IMR-90 (cell line): ENCODE data around the gene NPHP4. TPM values are rescaled to one million over a fixed set of nuclear protein-coding genes. Genes with fewer than 3 reads are reported as not detected.
A peak's percentile ranks its signal among the peaks of the same experiment; 100 is the strongest.

ENCODE experiments used
- ATAC-seq: fragments of 200-7000 bp; cut with Tn5 transposase; 2 replicates; pipeline ENCODE4 v1.9.1; 2020; ENCODE audit warnings: low read depth, mild to moderate bottlenecking, moderate library complexity
- BruUV-seq: library from RNA; stranded (reverse); fragments of 400-500 nt; replicated peaks from 2 replicates; lab custom pipeline; 2021; lab: Mats Ljungman, UMichigan
- CTCF ChIA-PET: fragments of 300-600 bp; formaldehyde crosslinking; extraction: SDS; loops from one replicate; lab custom pipeline; 2021; ENCODE audit warnings: antibody characterized with exemption; lab: Yijun Ruan, JAX
- POLR2A ChIA-PET: fragments of 300-600 bp; sonication (Branson Sonifier 250); formaldehyde crosslinking; loops from one replicate; lab custom pipeline; 2022; ENCODE audit warnings: antibody characterized with exemption; ENCODE audit not compliant: unreplicated experiment; lab: Charles Lee
- DNase-seq: peaks from one replicate; pipeline ENCODE4 v3.0.0; 2013
- H2AFZ ChIP-seq: replicated peaks from 2 replicates; pipeline ENCODE3; 2013; ENCODE audit warnings: low read length, mild to moderate bottlenecking; ENCODE audit not compliant: poor library complexity
- H2AK5ac ChIP-seq: 2 replicates; pipeline ENCODE4 v1.6.1; 2013; ENCODE audit warnings: low read depth, low read length, inconsistent platforms
- H2AK9ac ChIP-seq: replicated peaks from 2 replicates; pipeline ENCODE3; 2013; ENCODE audit warnings: mild to moderate bottlenecking, low read depth, low read length, moderate library complexity; ENCODE audit not compliant: poor library complexity
- H2BK120ac ChIP-seq: 2 replicates; pipeline ENCODE4 v1.6.1; 2013; ENCODE audit warnings: low read depth, low read length, inconsistent platforms
- H2BK15ac ChIP-seq: 3 replicates; pipeline ENCODE4 v1.6.1; 2013; ENCODE audit warnings: low read depth, low read length, inconsistent platforms
- H2BK20ac ChIP-seq: 2 replicates; pipeline ENCODE4 v1.6.1; 2013; ENCODE audit warnings: low read depth, mild to moderate bottlenecking, inconsistent platforms, low read length, moderate library complexity
- H2BK5ac ChIP-seq: 2 replicates; pipeline ENCODE4 v1.6.1; 2013; ENCODE audit warnings: mild to moderate bottlenecking, low read depth, low read length, inconsistent platforms; ENCODE audit not compliant: poor library complexity, severe bottlenecking
- H3K14ac ChIP-seq: replicated peaks from 2 replicates; pipeline ENCODE4 v1.6.1; 2013; ENCODE audit warnings: low read depth, low read length, inconsistent platforms
- H3K18ac ChIP-seq: 2 replicates; pipeline ENCODE4 v1.6.1; 2013; ENCODE audit warnings: low read depth, low read length, control low read depth
- H3K23ac ChIP-seq: 2 replicates; pipeline ENCODE4 v1.6.1; 2013; ENCODE audit warnings: low read depth, low read length, inconsistent platforms
- H3K27ac ChIP-seq: 2 replicates; pipeline ENCODE4 v1.5.1; 2013; ENCODE audit warnings: mild to moderate bottlenecking, control low read depth, low read length; ENCODE audit not compliant: insufficient read depth
- H3K27me3 ChIP-seq: 2 replicates; pipeline ENCODE4 v1.6.1; 2013; ENCODE audit warnings: low read length; ENCODE audit not compliant: control insufficient read depth, insufficient read depth
- H3K36me3 ChIP-seq: 2 replicates; pipeline ENCODE4 v1.6.1; 2013; ENCODE audit warnings: low read length, mixed read lengths; ENCODE audit not compliant: control insufficient read depth, insufficient read depth
- H3K4ac ChIP-seq: 2 replicates; pipeline ENCODE4 v1.6.1; 2013; ENCODE audit warnings: low read depth, low read length, inconsistent platforms
- H3K4me1 ChIP-seq: 2 replicates; pipeline ENCODE4 v1.6.1; 2013; ENCODE audit warnings: low read length, mixed read lengths; ENCODE audit not compliant: control insufficient read depth, insufficient read depth
- H3K4me2 ChIP-seq: 2 replicates; pipeline ENCODE4 v1.6.1; 2013; ENCODE audit warnings: low read depth, mild to moderate bottlenecking, control low read depth, low read length, moderate library complexity
- H3K4me3 ChIP-seq: 2 replicates; pipeline ENCODE4 v1.5.1; 2013; ENCODE audit warnings: low read depth, mild to moderate bottlenecking, control low read depth, low read length, moderate library complexity; ENCODE audit not compliant: insufficient read depth
- H3K56ac ChIP-seq: 2 replicates; pipeline ENCODE4 v1.6.1; 2013; ENCODE audit warnings: low read length, inconsistent platforms; ENCODE audit not compliant: insufficient read depth; ENCODE audit errors: extremely low read depth
- H3K79me1 ChIP-seq, 2 experiments: 2 replicates each; pipeline ENCODE4 v1.6.1; 2013; ENCODE audit warnings: low read length in 2 of 2, inconsistent platforms in 1 of 2, low read depth in 1 of 2
- H3K9ac ChIP-seq: 2 replicates; pipeline ENCODE4 v1.6.1; 2013; ENCODE audit warnings: low read depth, low read length, control low read depth
- H3K9me1 ChIP-seq: 2 replicates; pipeline ENCODE4 v1.6.1; 2013; ENCODE audit warnings: low read length, inconsistent platforms; ENCODE audit not compliant: insufficient read depth
- H3K9me3 ChIP-seq: 2 replicates; pipeline ENCODE4 v1.6.1; 2013; ENCODE audit warnings: low read length; ENCODE audit not compliant: control insufficient read depth, insufficient read depth
- H4K20me1 ChIP-seq: 2 replicates; pipeline ENCODE4 v1.6.1; 2013; ENCODE audit warnings: low read length, inconsistent platforms; ENCODE audit not compliant: insufficient read depth
- H4K5ac ChIP-seq: 2 replicates; pipeline ENCODE4 v1.6.1; 2013; ENCODE audit warnings: mild to moderate bottlenecking, low read depth, low read length, control low read depth
- H4K8ac ChIP-seq, 2 experiments: 2 replicates each; pipeline ENCODE4 v1.6.1; 2013; ENCODE audit warnings: low read depth in 2 of 2, low read length in 2 of 2, control low read depth in 1 of 2, inconsistent platforms in 1 of 2
- H4K91ac ChIP-seq: 2 replicates; pipeline ENCODE4 v1.6.1; 2013; ENCODE audit warnings: low read depth, low read length, inconsistent platforms; ENCODE audit not compliant: insufficient read depth
- BHLHE40 ChIP-seq: fragments of 150-350 bp; IDR thresholded peaks from 2 replicates; pipeline ENCODE4 v1.6.1; 2016; ENCODE audit warnings: mild to moderate bottlenecking, low read depth, low read length
- CEBPB ChIP-seq: IDR thresholded peaks from 2 replicates; pipeline ENCODE4 v1.6.1; 2012; ENCODE audit warnings: low read depth, low read length, improper control_type of control experiment
- CHD1 ChIP-seq: IDR thresholded peaks from 2 replicates; pipeline ENCODE4 v1.6.1; 2012; ENCODE audit warnings: low read depth, low read length, improper control_type of control experiment
- CTCF ChIP-seq: conservative IDR thresholded peaks from 2 replicates; pipeline ENCODE4 v1.5.1; 2012; ENCODE audit warnings: mild to moderate bottlenecking, low read depth, low read length, improper control_type of control experiment
- ELK1 ChIP-seq: fragments of 150-350 bp; IDR thresholded peaks from 2 replicates; pipeline ENCODE4 v1.6.1; 2016; ENCODE audit warnings: low read depth, mild to moderate bottlenecking, low read length, moderate library complexity, borderline replicate concordance
- FOS ChIP-seq: fragments of 150-350 bp; IDR thresholded peaks from 2 replicates; pipeline ENCODE4 v1.6.1; 2016; ENCODE audit warnings: low read depth, low read length
- MAFK ChIP-seq: IDR thresholded peaks from 2 replicates; pipeline ENCODE4 v1.6.1; 2012; ENCODE audit warnings: low read depth, low read length, improper control_type of control experiment
- MAZ ChIP-seq: IDR thresholded peaks from 2 replicates; pipeline ENCODE4 v1.6.1; 2012; ENCODE audit warnings: low read depth, mild to moderate bottlenecking, low read length, improper control_type of control experiment, moderate library complexity, borderline replicate concordance
- MXI1 ChIP-seq: IDR thresholded peaks from 2 replicates; pipeline ENCODE4 v1.6.1; 2012; ENCODE audit warnings: low read depth, mild to moderate bottlenecking, low read length, moderate library complexity, borderline replicate concordance
- NFE2L2 ChIP-seq: fragments of 150-350 bp; IDR thresholded peaks from 2 replicates; pipeline ENCODE4 v1.6.1; 2016; ENCODE audit warnings: low read depth, mild to moderate bottlenecking, low read length
- POLR2A ChIP-seq: IDR thresholded peaks from 2 replicates; pipeline ENCODE4 v1.6.1; 2012; ENCODE audit warnings: mild to moderate bottlenecking, low read depth, low read length
- RAD21 ChIP-seq: IDR thresholded peaks from 2 replicates; pipeline ENCODE4 v1.6.1; 2012; ENCODE audit warnings: low read length, improper control_type of control experiment
- RCOR1 ChIP-seq: IDR thresholded peaks from 2 replicates; pipeline ENCODE4 v1.6.1; 2012; ENCODE audit warnings: mild to moderate bottlenecking, low read length, improper control_type of control experiment; ENCODE audit not compliant: insufficient replicate concordance
- RFX5 ChIP-seq: IDR thresholded peaks from 2 replicates; pipeline ENCODE4 v1.8.0; 2012; ENCODE audit warnings: low read depth, mild to moderate bottlenecking, low read length, moderate library complexity
- SMC3 ChIP-seq: fragments of 150-350 bp; IDR thresholded peaks from 2 replicates; pipeline ENCODE4 v1.6.1; 2016; ENCODE audit warnings: low read depth, mild to moderate bottlenecking, antibody characterized with exemption, low read length, moderate library complexity
- USF2 ChIP-seq: fragments of 150-350 bp; IDR thresholded peaks from 2 replicates; pipeline ENCODE4 v1.6.1; 2017; ENCODE audit warnings: mild to moderate bottlenecking, antibody characterized with exemption, low read length, low read depth
- WGBS, 2 experiments: methylation state at CpG; one replicate each; pipeline versions ENCODE4 v1.1.5 to v1.1.7; 2013; ENCODE audit warnings: missing lambda C conversion rate in 2 of 2; ENCODE audit not compliant: insufficient read length in 1 of 2; ENCODE audit errors: extremely low coverage in 2 of 2; 5-methylcytosine and 5-hydroxymethylcytosine counted together
- dilution Hi-C: fragments of 300-500 bp; cut with HindIII; formaldehyde crosslinking; loops from one replicate; pipeline ENCODE4 v1.14.3; 2018; ENCODE audit warnings: low sequenced_read_pairs; ENCODE audit not compliant: unreplicated experiment
- in situ Hi-C: fragments of 300-500 bp; cut with MboI; formaldehyde crosslinking; loops from 3 replicates; pipeline ENCODE4 v1.14.3; 2019; ENCODE audit warnings: low sequenced_read_pairs, inconsistent platforms, mixed read lengths
- intact Hi-C: fragments of 100-400 bp; cut with micrococcal nuclease; formaldehyde crosslinking; loops from 2 replicates; pipeline ENCODE4 v1.10.0; 2022
- polyA plus RNA-seq, 3 experiments: library from polyadenylated mRNA; depleted of rRNA; stranded (reverse); fragments of >200 nt; gene quantifications; 2 replicates each; pipeline ENCODE4 v1.2.3, GENCODE V29; 2012; ENCODE audit warnings: low replicate concordance in 1 of 3
- total RNA-seq: library from RNA; depleted of rRNA; stranded (reverse); fragments of >200 nt; gene quantifications from 2 replicates; pipeline ENCODE4 v1.2.3, GENCODE V29; 2012

The NPHP4 gene
- total and polyA plus RNA-seq, 2 of the 4 experiments (the other 2 are of a cell fraction): 2.0 to 5.5 TPM

GRCh38 chr1:6030547-6031261, 38.5 kb upstream of the NPHP4 start:
- Histone ChIP-seq H3K9me3 (no peaks in the 10 kb centered on the region), H3K79me1 (no peaks in the 10 kb centered on the region), H3K4me1 (peaks cover 3% of the 10 kb centered on the region; the same call in 1 of the 2 replicates), H2AFZ (no peak overlapping the region), H4K20me1 (no peaks in the 10 kb centered on the region; the same call in 1 of the 2 replicates), H4K5ac (no peak overlapping the region), H4K8ac (no peak overlapping the region), H2AK9ac (no peak overlapping the region), H3K4me2 (no peak overlapping the region), H2BK15ac (no peak overlapping the region), H3K9ac (no peak overlapping the region), H3K18ac (no peak overlapping the region), H3K23ac (no peak overlapping the region), H3K4me3 (no peak overlapping the region), H2BK20ac (no peak overlapping the region), H3K36me3 (no peaks in the 10 kb centered on the region), H3K14ac (no peak overlapping the region), H3K27ac (no peak overlapping the region), H2BK5ac (peak overlapping the region; percentile 86), H2AK5ac (no peak overlapping the region), H3K9me1 (peaks cover 4% of the 10 kb centered on the region), H3K27me3 (no peaks in the 10 kb centered on the region; the same call in 1 of the 2 replicates), H3K4ac (no peak overlapping the region), H2BK120ac (no peak overlapping the region), H3K56ac (no peak overlapping the region), H4K91ac (no peak overlapping the region)
- ChIA-PET POLR2A (no interaction called here), CTCF (no interaction called here)
- no peak for TF ChIP-seq MAZ
- TF ChIP-seq SMC3: no peak
- no peak for TF ChIP-seq BHLHE40
- no peak for TF ChIP-seq FOS
- TF ChIP-seq CHD1: no peak
- TF ChIP-seq USF2: no peak
- no peak for TF ChIP-seq RCOR1
- TF ChIP-seq ELK1: no peak
- TF ChIP-seq RFX5: no peak
- TF ChIP-seq CEBPB: no peak
- no peak for TF ChIP-seq POLR2A
- TF ChIP-seq MXI1: no peak
- TF ChIP-seq RAD21: no peak
- TF ChIP-seq CTCF: no peak
- no peak for TF ChIP-seq NFE2L2
- TF ChIP-seq MAFK: no peak
- DNase-seq (no peak), ATAC-seq (no peak)
- intact Hi-C loops (no loop called here), in situ Hi-C loops (no loop called here), dilution Hi-C loops (no loop called here)
- 67 to 100% methylated on average over 1 of the region's 2 CpGs for WGBS, 2 experiments
- no TSS peak for BruUV-seq
